ENCODE data around the gene EDN3. TPM values are rescaled to one million over a fixed set of nuclear protein-coding genes. Genes with fewer than 3 reads are reported as not detected.
"Not testable (repeated sequence)": the region's sequence is repeated elsewhere in the genome, so short reads cannot be mapped to it uniquely, and the experiment has no call there.

EDN3 gene
- total and polyA plus RNA-seq, 2 experiments from 2014 or later: 0.13 to 0.17 TPM

GRCh38 chr20:59341285-59342022 is 41.0 kb downstream of the EDN3 start:
- H3K27ac ChIP-seq (ENCODE audit: low read depth); H3F3A ChIP-seq (replicated peaks; ENCODE audit: low read depth); H3K9me3 Mint-ChIP-seq; ATAC-seq; H3K36me3 ChIP-seq (ENCODE audit: insufficient read depth); H4K20me1 ChIP-seq (replicated peaks; ENCODE audit: insufficient read depth); H3K27me3 Mint-ChIP-seq (ENCODE audit: insufficient read depth, low read depth, poor library complexity); H3K4me1 Mint-ChIP-seq; H3K27ac Mint-ChIP-seq; H3K4me2 ChIP-seq; H3K4me1 ChIP-seq (ENCODE audit: insufficient read depth); H3K27me3 ChIP-seq (ENCODE audit: insufficient read depth); H3K36me3 Mint-ChIP-seq (ENCODE audit: low read depth); H3K9me2 ChIP-seq (ENCODE audit: insufficient read depth); H2AFZ ChIP-seq; H3K79me2 ChIP-seq (replicated peaks; ENCODE audit: insufficient read depth); H3K4me3 Mint-ChIP-seq; H3K4me3 ChIP-seq; DNase-seq (ENCODE audit: low spot score): not testable (repeated sequence)

- Mint-ChIP-seq H3K4me1 (no peaks in the 10 kb centered on the region), H3K9me3 (peaks cover 6% of the 10 kb centered on the region; the same call in 2 of the 3 replicates), H3K27me3 (ENCODE audit: insufficient read depth, low read depth, poor library complexity) (peaks cover 8% of the 10 kb centered on the region), H3K36me3 (ENCODE audit: low read depth) (no peaks in the 10 kb centered on the region), H3K27ac (no peak overlapping the region), H3K4me3 (no peak overlapping the region)
- no peak overlapping the region for H3K27ac ChIP-seq (ENCODE audit: low read depth)
- no peak for ATAC-seq
- H2AFZ ChIP-seq: no peak overlapping the region
- H4K20me1 ChIP-seq (replicated peaks; ENCODE audit: insufficient read depth): no peaks in the 10 kb centered on the region
- no peaks in the 10 kb centered on the region for H3K4me1 ChIP-seq (ENCODE audit: insufficient read depth)
- H3K27me3 ChIP-seq (ENCODE audit: insufficient read depth): no peaks in the 10 kb centered on the region
- H3K36me3 ChIP-seq (ENCODE audit: insufficient read depth): no peaks in the 10 kb centered on the region
- no peaks in the 10 kb centered on the region for H3F3A ChIP-seq (replicated peaks; ENCODE audit: low read depth)
- H3K9me2 ChIP-seq (ENCODE audit: insufficient read depth): no peaks in the 10 kb centered on the region
- no peak for DNase-seq (ENCODE audit: low spot score)
- H3K4me3 ChIP-seq: no peak overlapping the region
- no peaks in the 10 kb centered on the region for H3K79me2 ChIP-seq (replicated peaks; ENCODE audit: insufficient read depth)
- no peak overlapping the region for H3K4me2 ChIP-seq
- TF ChIP-seq CTCF (conservative IDR thresholded peaks at IDR 0.05; ENCODE audit: low read depth in 2 of 2): no peak
- TF ChIP-seq CREB1 (CRISPR knock-in tag; IDR thresholded peaks at IDR 0.05; ENCODE audit: low read depth): no peak
- TF ChIP-seq ETS1 (IDR thresholded peaks at IDR 0.05): no peak
- no peak for TF ChIP-seq EZH2 (IDR thresholded peaks at IDR 0.05; ENCODE audit: low read depth, unreplicated experiment)
- no peak for TF ChIP-seq EZH2phosphoT487 (IDR thresholded peaks at IDR 0.05; ENCODE audit: unreplicated experiment)
- no peak for TF ChIP-seq REST (IDR thresholded peaks at IDR 0.05; ENCODE audit: unreplicated experiment)
Measured at GRCh38 chr20:59342023-59342957, 41.9 kb downstream of the EDN3 start.

All from GM23338 (cell line).